Astrocyte (in vitro differentiated cells and primary cell): ENCODE measurements around the gene OR5AC2. TPM values are rescaled to one million over a fixed set of nuclear protein-coding genes. Genes with fewer than 3 reads are reported as not detected.

ENCODE experiments used
- DNase-seq: peaks from one replicate; pipeline ENCODE4 v3.0.0-alpha.2; 2010; ENCODE audit warnings: low read depth
- FAIRE-seq: peaks from 2 replicates; lab custom pipeline; 2011; peaks lifted over from hg19 to GRCh38; lab: Jason Lieb, UNC
- H2AFZ ChIP-seq: 2 replicates; pipeline ENCODE4 v1.6.0; 2012; ENCODE audit warnings: low read depth, low read length, inconsistent platforms
- H3K27ac ChIP-seq: 2 replicates; pipeline ENCODE4 v1.5.1; 2011; ENCODE audit warnings: low read depth, low read length, inconsistent platforms
- H3K27me3 ChIP-seq: 2 replicates; pipeline ENCODE4 v1.6.0; 2011; ENCODE audit warnings: low read length, inconsistent platforms; ENCODE audit not compliant: insufficient read depth
- H3K36me3 ChIP-seq: 2 replicates; pipeline ENCODE4 v1.5.1; 2011; ENCODE audit warnings: low read length, inconsistent platforms; ENCODE audit not compliant: insufficient read depth
- H3K4me1 ChIP-seq: 2 replicates; pipeline ENCODE4 v1.5.1; 2011; ENCODE audit warnings: low read length, inconsistent platforms; ENCODE audit not compliant: insufficient read depth
- H3K4me2 ChIP-seq: 2 replicates; pipeline ENCODE4 v1.6.0; 2012; ENCODE audit warnings: low read length, inconsistent platforms
- H3K4me3 ChIP-seq: 2 replicates; pipeline ENCODE4 v1.5.1; 2011; ENCODE audit warnings: low read depth, mild to moderate bottlenecking, low read length, inconsistent platforms; ENCODE audit not compliant: insufficient read depth
- H3K79me2 ChIP-seq: 2 replicates; pipeline ENCODE4 v1.6.0; 2012; ENCODE audit warnings: mild to moderate bottlenecking, low read length, inconsistent platforms; ENCODE audit not compliant: insufficient read depth
- H3K9ac ChIP-seq: 2 replicates; pipeline ENCODE4 v1.6.0; 2012; ENCODE audit warnings: mild to moderate bottlenecking, low read length, inconsistent platforms
- H3K9me3 ChIP-seq: 2 replicates; pipeline ENCODE4 v1.5.1; 2012; ENCODE audit warnings: low read depth, mild to moderate bottlenecking, low read length, inconsistent platforms; ENCODE audit not compliant: insufficient read depth
- H4K20me1 ChIP-seq: 2 replicates; pipeline ENCODE4 v1.6.0; 2012; ENCODE audit warnings: low read length, inconsistent platforms; ENCODE audit not compliant: insufficient read depth
- H3K27ac Mint-ChIP-seq: one replicate; pipeline ENCODE4 v1.8.0; 2021; ENCODE audit warnings: mild to moderate bottlenecking, mixed read lengths; ENCODE audit not compliant: unreplicated experiment
- H3K27me3 Mint-ChIP-seq: one replicate; pipeline ENCODE4 v1.8.0; 2021; ENCODE audit warnings: low read depth, mixed read lengths; ENCODE audit not compliant: unreplicated experiment
- H3K36me3 Mint-ChIP-seq: one replicate; pipeline ENCODE4 v1.8.0; 2021; ENCODE audit warnings: low read depth, mixed read lengths; ENCODE audit not compliant: unreplicated experiment
- H3K4me1 Mint-ChIP-seq: one replicate; pipeline ENCODE4 v1.8.0; 2021; ENCODE audit warnings: low read depth, mixed read lengths; ENCODE audit not compliant: unreplicated experiment
- H3K4me3 Mint-ChIP-seq: one replicate; pipeline ENCODE4 v1.8.0; 2021; ENCODE audit warnings: mild to moderate bottlenecking, moderate library complexity, mixed read lengths; ENCODE audit not compliant: unreplicated experiment
- H3K9me3 Mint-ChIP-seq: one replicate; pipeline ENCODE4 v1.8.0; 2021; ENCODE audit warnings: mild to moderate bottlenecking, mixed read lengths; ENCODE audit not compliant: unreplicated experiment
- CTCF ChIP-seq: IDR thresholded peaks from 2 replicates; pipeline ENCODE4 v1.5.1; 2011; ENCODE audit warnings: low read depth, mild to moderate bottlenecking, inconsistent platforms, low read length, moderate library complexity; ENCODE audit not compliant: insufficient read depth
- EZH2 ChIP-seq: IDR thresholded peaks from 2 replicates; pipeline ENCODE4 v1.6.1; 2012; ENCODE audit warnings: mild to moderate bottlenecking, low read length, inconsistent platforms; ENCODE audit not compliant: insufficient read depth
- total RNA-seq: library from RNA; stranded (reverse); gene quantifications from 2 replicates; pipeline ENCODE4 v1.2.1, GENCODE V29; 2021

OR5AC2 gene
- total RNA-seq, 1 donor from 2014 or later = not detected

- Histone ChIP-seq H3K9ac (no peak overlapping the region), H3K79me2 (no peaks in the 10 kb centered on the region), H3K9me3 (no peaks in the 10 kb centered on the region), H3K4me3 (no peak overlapping the region), H3K27ac (no peak overlapping the region), H3K27me3 (no peaks in the 10 kb centered on the region), H3K4me2 (no peak overlapping the region), H3K36me3 (no peaks in the 10 kb centered on the region), H4K20me1 (no peaks in the 10 kb centered on the region), H2AFZ (no peak overlapping the region), H3K4me1 (no peaks in the 10 kb centered on the region)
- Mint-ChIP-seq H3K27ac (no peak overlapping the region), H3K9me3 (no peaks in the 10 kb centered on the region), H3K36me3 (no peaks in the 10 kb centered on the region), H3K27me3 (peaks cover 2% of the 10 kb centered on the region), H3K4me1 (peaks cover 11% of the 10 kb centered on the region), H3K4me3 (no peak overlapping the region)
- TF ChIP-seq EZH2 = no peak
- TF ChIP-seq CTCF = no peak
- FAIRE-seq (no peak), DNase-seq (no peak)
Measured at GRCh38 chr3:98057631-98058030, 29.3 kb upstream of the OR5AC2 start.

GRCh38 chr3:98058244-98058960, 28.6 kb upstream of the OR5AC2 start:
- Histone ChIP-seq H3K4me2 (no peak overlapping the region), H3K27me3 (no peaks in the 10 kb centered on the region), H3K9ac (no peak overlapping the region), H3K27ac (no peak overlapping the region), H3K4me1 (no peaks in the 10 kb centered on the region), H4K20me1 (no peaks in the 10 kb centered on the region), H3K4me3 (no peak overlapping the region), H3K79me2 (no peaks in the 10 kb centered on the region), H3K9me3 (no peaks in the 10 kb centered on the region), H3K36me3 (no peaks in the 10 kb centered on the region), H2AFZ (no peak overlapping the region)
- FAIRE-seq = no peak
- H3K9me3 Mint-ChIP-seq = no peaks in the 10 kb centered on the region
- H3K27me3 Mint-ChIP-seq = peaks cover 2% of the 10 kb centered on the region
- H3K4me3 Mint-ChIP-seq = no peak overlapping the region
- no peak for TF ChIP-seq CTCF
- H3K36me3 Mint-ChIP-seq = no peaks in the 10 kb centered on the region
- DNase-seq = no peak
- peaks cover 11% of the 10 kb centered on the region for H3K4me1 Mint-ChIP-seq
- peak overlapping the region; percentile 41 for H3K27ac Mint-ChIP-seq

- no peak overlapping the region for H3K4me2 ChIP-seq
- H3K4me1 ChIP-seq = no peaks in the 10 kb centered on the region
- no peak overlapping the region for H3K27ac Mint-ChIP-seq
- DNase-seq = no peak
- H3K36me3 ChIP-seq = no peaks in the 10 kb centered on the region
- H3K4me3 Mint-ChIP-seq = no peak overlapping the region
- no peaks in the 10 kb centered on the region for H3K27me3 Mint-ChIP-seq
- no peak overlapping the region for H3K4me3 ChIP-seq
- no peak overlapping the region for H2AFZ ChIP-seq
- no peaks in the 10 kb centered on the region for H4K20me1 ChIP-seq
- no peaks in the 10 kb centered on the region for H3K4me1 Mint-ChIP-seq
- no peaks in the 10 kb centered on the region for H3K9me3 Mint-ChIP-seq
- no peaks in the 10 kb centered on the region for H3K9me3 ChIP-seq
- no peaks in the 10 kb centered on the region for H3K36me3 Mint-ChIP-seq
- H3K27me3 ChIP-seq = no peaks in the 10 kb centered on the region
- TF ChIP-seq CTCF = no peak
- no peak for TF ChIP-seq EZH2
- H3K27ac ChIP-seq = no peak overlapping the region
- H3K9ac ChIP-seq = no peak overlapping the region
- FAIRE-seq = no peak
- H3K79me2 ChIP-seq = no peaks in the 10 kb centered on the region
Measured at GRCh38 chr3:98068824-98069223, 18.1 kb upstream of the OR5AC2 start.
